Activated CD8-positive, alpha-beta memory T cell treated with anti-CD3 and anti-CD28 coated beads for 24 hours (primary cell): ENCODE results near the gene DNAJB14.

Experiments used
- DNase-seq: peaks from one replicate; pipeline ENCODE4 v3.0.0-alpha.2; 2020

DNAJB14 gene

DNA sequence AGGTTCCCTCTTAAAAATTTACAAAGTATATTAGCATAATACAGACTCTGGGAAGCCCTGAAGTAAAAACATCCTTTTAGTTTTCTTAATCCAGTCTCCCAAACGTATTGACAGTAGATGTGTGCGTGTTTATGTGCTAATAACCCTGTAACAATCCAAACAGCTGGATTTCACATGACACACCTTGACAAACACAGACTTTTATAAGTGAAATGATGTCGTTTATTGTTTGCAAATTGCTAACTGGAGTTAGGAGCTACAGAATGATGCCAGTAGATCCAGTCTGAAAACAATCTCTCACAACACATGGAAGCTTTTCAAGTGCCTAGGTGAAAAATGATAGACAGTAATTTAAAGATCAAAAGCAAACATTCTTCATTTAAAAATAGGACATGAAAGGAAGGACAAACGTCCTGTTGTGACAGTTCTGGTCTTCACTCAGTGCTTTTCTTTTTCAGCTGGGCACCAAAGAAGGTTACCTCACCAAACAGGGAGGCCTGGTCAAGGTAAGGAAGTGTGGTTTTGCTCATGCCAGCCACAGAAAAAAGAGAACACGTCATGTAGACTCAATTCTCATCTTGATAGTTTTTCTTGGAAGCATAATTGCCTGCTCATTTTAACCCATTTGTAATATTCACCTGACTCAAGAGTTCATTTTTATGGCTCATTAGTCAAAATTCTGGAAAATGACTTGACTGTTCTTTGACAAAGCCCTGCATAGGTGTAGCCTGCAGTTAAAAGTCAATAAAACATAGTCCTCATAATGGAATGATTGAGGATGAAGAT, 85.1 kb downstream of the DNAJB14 start:
- DNase-seq, result no peak

DNA sequence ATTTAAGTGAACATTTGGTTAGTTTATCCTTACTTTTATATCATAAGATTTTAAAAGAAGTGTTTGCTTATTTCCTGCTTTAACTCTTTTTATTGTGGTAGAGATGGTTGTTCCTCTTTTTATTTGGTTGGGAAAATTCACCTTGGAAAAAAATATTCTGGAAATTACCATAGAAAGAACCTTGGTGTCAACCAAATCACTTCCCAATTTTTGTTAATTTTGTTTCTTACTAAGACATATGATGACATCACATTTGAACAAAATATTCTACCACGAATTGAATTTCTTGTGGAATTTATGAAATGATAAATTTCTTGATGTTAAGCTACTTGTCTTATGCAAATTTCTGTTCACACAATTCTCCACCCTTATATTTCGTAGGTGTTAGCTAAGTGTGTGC, 85.9 kb downstream of the DNAJB14 start:
- DNase-seq, result no peak

GRCh38 chr4:99859618-99860017, 86.8 kb downstream of the DNAJB14 start:
- DNase-seq, result no peak

GRCh38 chr4:99857307-99857706, 89.1 kb downstream of the DNAJB14 start:
- DNase-seq, result no peak

DNA sequence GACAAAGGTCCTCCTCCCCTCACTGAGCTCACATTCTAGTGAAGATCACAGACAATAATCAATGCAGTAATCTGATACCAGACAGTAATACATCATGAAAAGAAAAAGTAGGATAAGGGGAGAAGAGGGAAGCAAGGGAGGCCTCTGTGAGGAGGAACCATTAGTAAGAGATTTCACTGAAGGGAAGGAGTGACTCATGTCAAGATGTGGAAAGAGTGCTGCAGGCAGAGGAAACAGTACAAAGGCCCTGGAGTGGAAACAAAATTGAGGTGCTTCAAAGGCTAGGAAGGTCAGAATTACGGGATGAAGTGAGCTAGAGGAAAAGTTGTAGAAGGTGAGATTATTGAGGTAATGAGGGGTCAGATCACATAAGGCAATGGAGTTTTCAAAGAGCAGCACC, 90.3 kb downstream of the DNAJB14 start:
- no peak for DNase-seq

- no peak for DNase-seq
Observed at GRCh38 chr4:99855678-99856077, 90.7 kb downstream of the DNAJB14 start.

DNA sequence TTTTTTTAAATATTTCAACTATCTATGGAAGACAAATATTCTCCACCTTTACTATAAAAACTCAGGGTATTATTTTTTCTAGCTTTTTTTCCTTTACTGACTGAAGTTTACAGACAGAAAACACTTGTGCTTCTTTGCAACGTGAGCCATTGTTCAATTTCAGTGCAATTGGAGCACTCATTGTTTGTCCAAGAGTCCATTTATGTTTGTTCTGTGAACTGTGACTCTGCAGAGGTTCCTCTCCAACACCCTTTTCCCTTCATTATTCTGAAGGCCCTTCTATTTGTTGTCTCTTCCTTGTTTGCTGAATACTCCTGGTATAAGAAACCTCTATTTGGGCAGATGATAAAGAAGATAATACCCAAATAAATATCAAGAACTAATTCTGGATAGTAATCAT, 92.4 kb downstream of the DNAJB14 start:
- DNase-seq, result no peak

- DNase-seq, result no peak
Observed at GRCh38 chr4:99853190-99853589, 93.2 kb downstream of the DNAJB14 start.

- no peak for DNase-seq
Observed at GRCh38 chr4:99852199-99852749, 94.1 kb downstream of the DNAJB14 start.

DNA sequence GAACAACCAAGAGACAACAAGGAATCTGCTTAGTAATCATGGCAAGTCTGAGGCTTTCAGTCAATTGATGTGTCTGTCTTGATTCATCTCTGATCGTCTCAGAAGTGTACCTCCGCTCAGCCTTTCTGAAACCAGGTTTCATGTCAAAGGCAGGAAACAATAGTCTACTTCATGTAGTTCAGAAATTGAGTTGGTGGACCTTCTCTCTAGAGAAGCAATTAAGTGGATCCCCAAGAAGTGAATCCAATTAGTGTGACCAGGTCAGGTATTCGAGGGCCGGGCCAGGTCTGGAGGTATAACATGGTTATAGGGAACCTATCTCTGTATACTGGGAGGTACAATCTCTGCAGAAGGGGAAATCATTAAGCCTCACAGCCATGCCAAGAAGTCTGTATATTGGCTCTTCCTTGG, 97.8 kb downstream of the DNAJB14 start:
- DNase-seq, result no peak

- no peak for DNase-seq
Observed at GRCh38 chr4:99847362-99847976, 98.9 kb downstream of the DNAJB14 start.

- DNase-seq, result no peak
Observed at GRCh38 chr4:99846891-99847290, 99.5 kb downstream of the DNAJB14 start.
